ENCODE measurements around the gene TIGD4. TPM values are rescaled to one million over a fixed set of nuclear protein-coding genes. Genes with fewer than 3 reads are reported as not detected.

The TIGD4 gene
- total RNA-seq, 4 donors from 2014 or later = 0.57 to 0.94 TPM; not detected in 2

GRCh38 chr4:152719801-152720556 is 59.6 kb downstream of the TIGD4 start:
- H3K27ac ChIP-seq = no peak overlapping the region
- H3K36me3 ChIP-seq = no peaks in the 10 kb centered on the region
- H3K4me1 ChIP-seq = no peaks in the 10 kb centered on the region
- peaks cover 0 to 2% (median 0%) of the 10 kb centered on the region in 4 donors for H3K9me3 ChIP-seq
- no peak for DNase-seq
- TF ChIP-seq POLR2A (IDR thresholded peaks at IDR 0.05) = no peak
- no peak for TF ChIP-seq CTCF (IDR thresholded peaks at IDR 0.05)
- H3K27me3 ChIP-seq = no peaks in the 10 kb centered on the region
- no peak overlapping the region for H3K4me3 ChIP-seq

Other genes starting within 250 kb of the TIGD4 start
- 100 to 1,000 TPM in 1 of 4 donors, 10 to 100 TPM in 3; 33.4 to 120 (median 43.0) TPM for gene FBXW7, start 243.6 kb downstream of the TIGD4 start, total RNA-seq
- 10 to 100 TPM in 1 of 4 donors, 1 to 10 TPM in 2, under 1 TPM in 1; 0.38 to 56.9 (median 2.5) TPM for gene TMEM154, start 99.7 kb downstream of the TIGD4 start, total RNA-seq
- 10 to 100 TPM; 24.5 to 44.6 (median 36.3) TPM for gene ARFIP1, start 224 bp upstream of the TIGD4 start, total RNA-seq
- gene FHDC1, start 156.6 kb upstream of the TIGD4 start, total RNA-seq = 10 to 100 TPM in 3 of 4 donors, 1 to 10 TPM in 1; 6.6 to 32.8 (median 25.4) TPM

Measured in Peyer's patch (tissue), 4 donors.